Memory B cell (primary cell): ENCODE data around the gene LRP1-AS.

ENCODE experiments used
- ATAC-seq: fragments of 150-1000 bp; cut with Tn5 transposase; 2 replicates; pipeline ENCODE4 v1.10.0; 2021; ENCODE audit warnings: low read depth, mild to moderate bottlenecking, moderate library complexity
- DNase-seq, 2 donors: peaks; one replicate each; pipeline ENCODE4 v3.0.0; 2022; ENCODE audit warnings: low spot score in 2 of 2
- H3K27ac Mint-ChIP-seq: one replicate; pipeline ENCODE4 v1.8.0; 2022; ENCODE audit warnings: mild to moderate bottlenecking, moderate library complexity, mixed read lengths
- H3K27me3 Mint-ChIP-seq: one replicate; pipeline ENCODE4 v1.8.0; 2022; ENCODE audit warnings: mixed read lengths
- H3K36me3 Mint-ChIP-seq: one replicate; pipeline ENCODE4 v1.8.0; 2022; ENCODE audit warnings: mild to moderate bottlenecking, mixed read lengths
- H3K4me1 Mint-ChIP-seq: one replicate; pipeline ENCODE4 v1.8.0; 2022; ENCODE audit warnings: mixed read lengths
- H3K4me3 Mint-ChIP-seq: one replicate; pipeline ENCODE4 v1.8.0; 2022; ENCODE audit warnings: mild to moderate bottlenecking, moderate library complexity, mixed read lengths
- H3K9me3 Mint-ChIP-seq: one replicate; pipeline ENCODE4 v1.8.0; 2022; ENCODE audit warnings: mixed read lengths

The LRP1-AS gene

DNA sequence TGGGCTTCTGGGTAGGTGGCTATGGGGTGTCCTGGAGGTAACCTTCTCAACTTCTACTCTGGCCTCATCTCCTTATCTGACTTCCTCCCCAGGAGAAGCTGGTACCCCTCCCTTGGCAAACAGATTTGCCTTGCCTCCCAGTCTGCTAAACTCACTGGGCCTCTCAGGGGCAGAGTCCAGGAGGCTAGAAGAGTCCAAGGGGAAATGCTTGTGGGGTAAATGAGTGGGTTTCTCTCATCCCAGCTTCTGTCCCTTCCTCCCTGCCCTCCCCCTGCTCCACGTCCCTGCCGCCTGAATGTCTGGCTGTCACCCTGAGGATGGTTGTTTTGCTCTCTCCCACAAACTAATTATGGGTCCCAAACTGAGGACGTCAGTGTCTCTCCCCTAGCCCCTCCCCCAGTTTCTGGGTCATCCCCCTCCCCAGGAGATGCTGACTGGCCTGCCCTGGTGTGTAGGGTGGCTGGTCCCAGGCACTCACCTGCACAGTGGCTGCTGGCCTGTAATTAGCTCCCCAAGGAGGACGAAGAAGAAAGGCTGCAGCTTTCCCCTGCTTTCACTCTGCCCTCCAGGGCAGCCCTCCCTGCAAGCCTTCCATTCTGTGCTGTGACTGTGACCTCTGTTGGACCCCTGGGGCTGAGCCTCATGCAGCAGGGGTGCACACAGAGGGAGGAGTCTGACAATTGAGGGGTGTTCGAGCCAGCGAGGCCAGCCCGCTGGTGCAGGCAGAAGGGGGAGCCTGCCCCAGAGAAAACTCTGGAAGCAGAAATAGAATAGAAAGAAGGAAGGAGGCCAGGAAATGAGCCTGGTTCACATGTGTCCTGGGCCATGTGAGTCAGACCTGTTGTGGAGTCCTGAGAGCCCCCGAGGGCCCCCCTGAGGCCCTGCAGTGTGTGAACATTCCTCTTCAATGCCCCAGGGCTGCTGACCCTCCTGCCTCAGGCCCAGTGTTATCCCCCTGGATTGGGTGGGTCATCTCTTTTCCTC, at the start of gene LRP1-AS:
Gene LRP1-AS (minus strand): TSS at position 659 of the 984 bp plus-strand sequence.
- Mint-ChIP-seq H3K4me1 (no peaks in the 10 kb centered on the region), H3K27me3 (peaks cover 3% of the 10 kb centered on the region), H3K36me3 (no peaks in the 10 kb centered on the region), H3K27ac (no peak within 1 kb of the TSS), H3K4me3 (no peak within 1 kb of the TSS), H3K9me3 (no peaks in the 10 kb centered on the region)
- DNase-seq (no peak), ATAC-seq (no peak)

- ATAC-seq (no peak), DNase-seq (no peak)
- Mint-ChIP-seq H3K27ac (no peak overlapping the region), H3K4me1 (no peaks in the 10 kb centered on the region), H3K27me3 (peaks cover 3% of the 10 kb centered on the region), H3K9me3 (no peaks in the 10 kb centered on the region), H3K36me3 (peaks cover 1% of the 10 kb centered on the region), H3K4me3 (no peak overlapping the region)
Measured at GRCh38 chr12:57196956-57197355, 49.5 kb upstream of the LRP1-AS start.

DNA sequence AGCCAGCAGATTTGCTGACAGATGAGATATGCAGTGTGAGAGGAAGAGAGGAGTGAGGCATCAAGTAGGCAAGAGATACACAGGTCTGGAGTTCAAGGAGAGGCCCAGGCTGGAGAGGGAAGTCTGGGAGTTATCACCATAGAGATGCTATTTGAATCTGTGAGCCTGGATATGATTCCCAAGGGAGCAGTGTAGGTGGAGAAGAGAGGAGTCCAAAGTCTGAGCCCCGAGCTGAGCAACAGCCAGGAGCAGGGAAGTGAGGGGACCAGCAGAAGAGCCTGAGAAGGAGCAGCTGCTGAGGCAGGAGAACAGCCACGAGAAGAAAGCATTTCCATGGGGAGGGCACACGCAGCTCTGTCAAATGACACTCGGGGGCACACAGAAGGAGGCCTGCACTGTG, 49.0 kb upstream of the LRP1-AS start:
- DNase-seq (no peak), ATAC-seq (no peak)
- no peaks in the 10 kb centered on the region for H3K9me3 Mint-ChIP-seq
- H3K36me3 Mint-ChIP-seq = peaks cover 1% of the 10 kb centered on the region
- peaks cover 4% of the 10 kb centered on the region for H3K4me1 Mint-ChIP-seq
- H3K27me3 Mint-ChIP-seq = peaks cover 8% of the 10 kb centered on the region
- no peak overlapping the region for H3K4me3 Mint-ChIP-seq
- no peak overlapping the region for H3K27ac Mint-ChIP-seq

DNA sequence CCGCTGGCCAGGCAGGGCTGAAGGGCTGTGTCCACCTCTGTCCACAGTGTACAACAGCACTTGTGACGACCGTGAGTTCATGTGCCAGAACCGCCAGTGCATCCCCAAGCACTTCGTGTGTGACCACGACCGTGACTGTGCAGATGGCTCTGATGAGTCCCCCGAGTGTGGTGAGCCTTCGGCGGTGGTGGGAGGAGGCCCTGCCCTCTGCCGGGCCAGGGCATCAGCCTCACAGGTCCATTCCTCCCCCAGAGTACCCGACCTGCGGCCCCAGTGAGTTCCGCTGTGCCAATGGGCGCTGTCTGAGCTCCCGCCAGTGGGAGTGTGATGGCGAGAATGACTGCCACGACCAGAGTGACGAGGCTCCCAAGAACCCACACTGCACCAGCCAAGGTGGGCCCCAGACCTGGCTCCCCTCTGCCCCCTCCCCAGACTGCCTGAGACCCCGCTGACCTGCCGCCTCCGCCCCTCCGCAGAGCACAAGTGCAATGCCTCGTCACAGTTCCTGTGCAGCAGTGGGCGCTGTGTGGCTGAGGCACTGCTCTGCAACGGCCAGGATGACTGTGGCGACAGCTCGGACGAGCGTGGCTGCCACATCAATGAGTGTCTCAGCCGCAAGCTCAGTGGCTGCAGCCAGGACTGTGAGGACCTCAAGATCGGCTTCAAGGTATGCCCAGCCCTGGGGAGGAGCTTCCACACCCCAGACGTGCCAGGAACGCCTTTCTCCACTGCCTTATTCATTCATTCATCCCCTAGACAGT, 48.4 kb upstream of the LRP1-AS start:
- Mint-ChIP-seq H3K4me1 (peaks cover 4% of the 10 kb centered on the region), H3K4me3 (no peak overlapping the region), H3K27me3 (peaks cover 8% of the 10 kb centered on the region), H3K9me3 (no peaks in the 10 kb centered on the region), H3K36me3 (peaks cover 1% of the 10 kb centered on the region), H3K27ac (no peak overlapping the region)
- ATAC-seq = no peak
- no peak for DNase-seq

DNA sequence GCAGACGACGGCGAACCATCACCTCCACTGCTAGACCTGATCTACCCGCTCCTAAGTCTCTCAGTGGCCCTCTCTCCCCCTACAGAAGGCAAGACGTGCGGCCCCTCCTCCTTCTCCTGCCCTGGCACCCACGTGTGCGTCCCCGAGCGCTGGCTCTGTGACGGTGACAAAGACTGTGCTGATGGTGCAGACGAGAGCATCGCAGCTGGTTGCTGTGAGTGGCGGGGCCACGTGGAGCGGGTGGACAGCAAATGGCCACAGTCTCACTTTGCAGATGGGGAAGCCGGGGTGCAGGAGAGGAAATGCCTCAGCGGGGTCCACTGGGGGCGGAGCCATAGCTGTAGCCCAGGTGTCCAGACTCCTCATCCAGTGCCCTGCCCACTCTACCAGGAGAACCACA, 47.8 kb upstream of the LRP1-AS start:
- Mint-ChIP-seq H3K4me3 (no peak overlapping the region), H3K27me3 (peaks cover 8% of the 10 kb centered on the region), H3K9me3 (no peaks in the 10 kb centered on the region), H3K36me3 (peaks cover 1% of the 10 kb centered on the region), H3K4me1 (peaks cover 4% of the 10 kb centered on the region), H3K27ac (no peak overlapping the region)
- ATAC-seq (no peak), DNase-seq (no peak)

DNA sequence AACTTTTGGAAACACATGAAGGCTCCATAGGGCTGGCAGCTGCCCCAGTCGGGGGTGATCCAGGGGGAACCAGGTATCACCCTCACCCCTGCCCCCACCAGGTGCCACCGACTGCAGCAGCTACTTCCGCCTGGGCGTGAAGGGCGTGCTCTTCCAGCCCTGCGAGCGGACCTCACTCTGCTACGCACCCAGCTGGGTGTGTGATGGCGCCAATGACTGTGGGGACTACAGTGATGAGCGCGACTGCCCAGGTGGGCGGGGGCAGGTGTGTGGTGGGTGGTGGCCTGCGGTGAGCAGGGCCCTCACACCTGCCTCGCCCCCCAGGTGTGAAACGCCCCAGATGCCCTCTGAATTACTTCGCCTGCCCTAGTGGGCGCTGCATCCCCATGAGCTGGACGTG, 46.8 kb upstream of the LRP1-AS start:
- no peaks in the 10 kb centered on the region for H3K9me3 Mint-ChIP-seq
- no peak overlapping the region for H3K27ac Mint-ChIP-seq
- no peak overlapping the region for H3K4me3 Mint-ChIP-seq
- H3K27me3 Mint-ChIP-seq = peaks cover 8% of the 10 kb centered on the region
- DNase-seq (no peak), ATAC-seq (no peak)
- H3K36me3 Mint-ChIP-seq = peaks cover 1% of the 10 kb centered on the region
- peaks cover 4% of the 10 kb centered on the region for H3K4me1 Mint-ChIP-seq

DNA sequence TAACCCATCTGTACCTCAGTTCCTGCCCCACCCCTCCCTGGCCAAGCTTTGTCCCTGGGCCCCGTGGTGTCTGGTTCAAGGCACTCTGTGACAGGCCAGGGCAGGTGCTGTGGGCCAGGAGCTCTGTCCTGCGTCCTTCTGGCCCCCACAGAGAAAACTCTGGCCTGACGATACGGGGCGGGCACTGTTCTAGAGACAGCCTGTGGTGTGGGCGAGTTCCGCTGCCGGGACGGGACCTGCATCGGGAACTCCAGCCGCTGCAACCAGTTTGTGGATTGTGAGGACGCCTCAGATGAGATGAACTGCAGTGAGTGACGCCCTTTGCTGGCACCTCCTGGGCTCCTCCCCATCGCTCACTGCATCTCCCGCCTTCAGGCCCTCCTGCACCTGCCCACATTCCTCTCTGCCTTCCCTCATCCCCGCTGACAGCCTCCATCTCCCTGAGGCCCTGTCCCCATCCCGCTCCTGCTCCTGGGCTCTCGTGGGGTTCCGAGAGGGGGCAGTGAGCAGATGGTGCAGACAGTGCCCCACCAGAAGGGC, 46.4 kb upstream of the LRP1-AS start:
- Mint-ChIP-seq H3K27me3 (peaks cover 8% of the 10 kb centered on the region), H3K4me1 (peaks cover 4% of the 10 kb centered on the region), H3K9me3 (no peaks in the 10 kb centered on the region), H3K4me3 (no peak overlapping the region), H3K36me3 (peaks cover 1% of the 10 kb centered on the region), H3K27ac (no peak overlapping the region)
- DNase-seq (no peak), ATAC-seq (no peak)

GRCh38 chr12:57192920-57193319, 45.5 kb upstream of the LRP1-AS start:
- Mint-ChIP-seq H3K36me3 (peaks cover 1% of the 10 kb centered on the region), H3K4me1 (peaks cover 4% of the 10 kb centered on the region), H3K27me3 (peaks cover 8% of the 10 kb centered on the region), H3K27ac (no peak overlapping the region), H3K4me3 (no peak overlapping the region), H3K9me3 (no peaks in the 10 kb centered on the region)
- DNase-seq = no peak
- ATAC-seq = no peak

- no peaks in the 10 kb centered on the region for H3K9me3 Mint-ChIP-seq
Measured at GRCh38 chr12:57191410-57191809, 44.0 kb upstream of the LRP1-AS start.

GRCh38 chr12:57190821-57191220, 43.4 kb upstream of the LRP1-AS start:
- Mint-ChIP-seq H3K9me3 (no peaks in the 10 kb centered on the region), H3K27me3 (peaks cover 5% of the 10 kb centered on the region), H3K4me3 (no peak overlapping the region), H3K36me3 (no peaks in the 10 kb centered on the region), H3K4me1 (peaks cover 4% of the 10 kb centered on the region), H3K27ac (no peak overlapping the region)
- no peak for ATAC-seq
- no peak for DNase-seq

More at GRCh38 chr12:57191410-57191809, 44.0 kb upstream of the LRP1-AS start:
- Mint-ChIP-seq H3K4me3 (no peak overlapping the region), H3K4me1 (peaks cover 4% of the 10 kb centered on the region), H3K27ac (no peak overlapping the region), H3K27me3 (peaks cover 6% of the 10 kb centered on the region), H3K36me3 (no peaks in the 10 kb centered on the region)
- DNase-seq (no peak), ATAC-seq (no peak)

DNA sequence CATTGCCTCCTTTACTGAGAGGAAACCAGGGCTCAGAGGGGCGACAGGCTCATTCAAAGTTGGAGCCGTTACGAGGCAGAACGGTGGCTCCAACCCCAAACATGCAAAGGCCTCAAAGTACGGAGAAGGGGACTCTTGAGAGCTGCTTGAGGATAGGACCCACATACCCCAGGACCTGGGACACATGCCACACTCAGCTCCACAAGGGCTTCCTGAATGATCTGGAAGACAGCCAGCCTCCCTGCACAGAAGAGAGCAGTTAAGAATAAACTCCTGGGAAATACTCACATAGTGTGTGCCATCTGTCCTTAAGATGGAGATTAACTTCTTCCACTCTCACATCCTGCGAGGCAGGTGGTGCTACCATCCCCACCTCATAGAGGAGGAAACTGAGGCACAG, 42.6 kb upstream of the LRP1-AS start:
- Mint-ChIP-seq H3K4me3 (no peak overlapping the region), H3K27ac (no peak overlapping the region), H3K27me3 (peaks cover 5% of the 10 kb centered on the region), H3K36me3 (no peaks in the 10 kb centered on the region), H3K9me3 (no peaks in the 10 kb centered on the region), H3K4me1 (peaks cover 4% of the 10 kb centered on the region)
- DNase-seq = no peak
- no peak for ATAC-seq

DNA sequence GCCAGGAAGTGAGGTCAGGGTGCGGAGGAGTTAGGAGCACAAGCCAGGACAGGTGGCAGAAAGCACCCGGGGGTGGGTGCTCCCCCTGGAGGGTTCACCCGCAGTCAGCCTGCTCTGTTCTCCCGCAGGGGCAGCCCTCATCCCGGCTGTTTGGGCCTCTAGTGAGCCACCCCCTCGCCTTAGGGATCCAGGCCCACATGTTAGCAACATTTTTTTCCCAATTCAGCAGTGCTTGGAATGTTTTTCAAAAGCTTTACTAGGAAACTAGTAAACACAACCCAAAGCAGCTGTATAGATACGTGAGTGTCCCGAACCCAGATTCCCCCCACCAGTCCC, 40.6 kb upstream of the LRP1-AS start:
- H3K27me3 Mint-ChIP-seq = peaks cover 7% of the 10 kb centered on the region
- no peak overlapping the region for H3K27ac Mint-ChIP-seq
- no peaks in the 10 kb centered on the region for H3K36me3 Mint-ChIP-seq
- H3K4me3 Mint-ChIP-seq = no peak overlapping the region
- ATAC-seq = no peak
- peaks cover 7% of the 10 kb centered on the region for H3K4me1 Mint-ChIP-seq
- DNase-seq = no peak
- H3K9me3 Mint-ChIP-seq = no peaks in the 10 kb centered on the region

GRCh38 chr12:57187222-57188089, 40.0 kb upstream of the LRP1-AS start:
- no peaks in the 10 kb centered on the region for H3K9me3 Mint-ChIP-seq
- DNase-seq (no peak), ATAC-seq (no peak)
- no peak overlapping the region for H3K4me3 Mint-ChIP-seq
- peaks cover 8% of the 10 kb centered on the region for H3K27me3 Mint-ChIP-seq
- H3K36me3 Mint-ChIP-seq = no peaks in the 10 kb centered on the region
- no peak overlapping the region for H3K27ac Mint-ChIP-seq
- H3K4me1 Mint-ChIP-seq = peaks cover 12% of the 10 kb centered on the region
